K562 (cell line): Measurements from ENCODE around the gene COPE. TPM values are rescaled to one million over a fixed set of nuclear protein-coding genes. Genes with fewer than 3 reads are reported as not detected.

Source experiments
- ATAC-seq: fragments of 200-7000 bp; cut with Tn5 transposase; 3 replicates; pipeline ENCODE4 v1.9.1; 2020; ENCODE audit warnings: moderate library complexity
- BruUV-seq: library from RNA; stranded (reverse); fragments of 400-500 nt; replicated peaks from 2 replicates; lab custom pipeline; 2021; lab: Mats Ljungman, UMichigan
- CTCF ChIA-PET: fragments of 300-600 bp; formaldehyde crosslinking; extraction: SDS; loops from one replicate; lab custom pipeline; 2021; ENCODE audit warnings: low intra/inter-chr PET ratio; lab: Yijun Ruan, JAX
- POLR2A ChIA-PET: fragments of 300-600, 350-650 bp; sonication (Branson Sonifier 250); formaldehyde crosslinking; extraction: SDS; loops from one replicate; lab custom pipeline; 2021; ENCODE audit warnings: antibody characterized with exemption, inconsistent platforms; lab: Yijun Ruan, JAX
- DNase-seq, 4 experiments: peaks; one replicate each; pipeline versions ENCODE4 v3.0.0 to v3.0.0-alpha.2; 2011 to 2018; ENCODE audit warnings: low spot score in 3 of 4, mixed read lengths in 3 of 4; ENCODE audit errors: extremely low read depth in 1 of 4
- FAIRE-seq: peaks from 2 replicates; lab custom pipeline; 2011; peaks lifted over from hg19 to GRCh38; lab: Jason Lieb, UNC
- H2AFZ ChIP-seq: 2 replicates; pipeline ENCODE4 v1.6.0; 2011; ENCODE audit warnings: low read depth, low read length, control low read depth, inconsistent platforms
- H3K27ac ChIP-seq: fragments of 200-600 bp; 3 replicates; pipeline ENCODE4 v1.8.0; 2011; ENCODE audit warnings: low read depth, mild to moderate bottlenecking, control low read depth, inconsistent platforms, low read length, moderate library complexity, mixed read lengths; ENCODE audit errors: extremely low read depth
- H3K27me3 ChIP-seq, 2 experiments: fragments of 300-600 bp in 1 of 2; 2 replicates in 1 of 2; 3 replicates in 1 of 2; pipeline versions ENCODE4 v1.6.0 to v1.8.0; 2011; ENCODE audit warnings: inconsistent platforms in 2 of 2, low read length in 2 of 2, mild to moderate bottlenecking in 1 of 2, mixed read lengths in 1 of 2, moderate library complexity in 1 of 2; ENCODE audit not compliant: control insufficient read depth in 2 of 2, insufficient read depth in 2 of 2
- H3K36me3 ChIP-seq: fragments of 300-600 bp; 3 replicates; pipeline ENCODE4 v1.8.0; 2011; ENCODE audit warnings: mild to moderate bottlenecking, low read length, inconsistent platforms; ENCODE audit not compliant: control insufficient read depth, insufficient read depth
- H3K4me1 ChIP-seq, 2 experiments: fragments of 200-600 bp in 1 of 2; replicated peaks in 1 of 2; 2 replicates in 1 of 2; 3 replicates in 1 of 2; pipeline versions ENCODE4 v1.5.1 to v1.8.0; 2011; ENCODE audit warnings: inconsistent platforms in 2 of 2, low read length in 2 of 2, mild to moderate bottlenecking in 1 of 2, mixed read lengths in 1 of 2, moderate library complexity in 1 of 2; ENCODE audit not compliant: control insufficient read depth in 2 of 2, insufficient read depth in 2 of 2
- H3K4me2 ChIP-seq: 2 replicates; pipeline ENCODE4 v1.6.1; 2011; ENCODE audit warnings: low read length, control low read depth, inconsistent platforms, mixed read lengths; ENCODE audit not compliant: insufficient read depth
- H3K4me3 ChIP-seq: fragments of 200-600 bp; sonication (generic), shearing (Covaris generic); 2 replicates; pipeline ENCODE4 v1.5.1; 2016; ENCODE audit warnings: control low read depth, inconsistent platforms
- H3K79me2 ChIP-seq: fragments of 200-600 bp; 3 replicates; pipeline ENCODE4 v1.8.0; 2011; ENCODE audit warnings: low read length, inconsistent platforms; ENCODE audit not compliant: control insufficient read depth, insufficient read depth
- H3K9ac ChIP-seq, 2 experiments: 2 replicates each; pipeline versions ENCODE4 v1.6.0 to v1.6.1; 2011; ENCODE audit warnings: low read depth in 2 of 2, low read length in 2 of 2, control low read depth in 1 of 2, inconsistent platforms in 1 of 2, mild to moderate bottlenecking in 1 of 2, mixed read lengths in 1 of 2; ENCODE audit not compliant: insufficient read depth in 1 of 2
- H3K9me1 ChIP-seq: one replicate; pipeline ENCODE4 v1.6.0; 2011; ENCODE audit warnings: inconsistent platforms, mild to moderate bottlenecking, low read length, moderate library complexity; ENCODE audit not compliant: control insufficient read depth, insufficient read depth
- H3K9me3 ChIP-seq: replicated peaks from 2 replicates; pipeline ENCODE4 v1.5.1; 2011; ENCODE audit warnings: low read depth, low read length, inconsistent platforms; ENCODE audit not compliant: control insufficient read depth, insufficient read depth
- H4K20me1 ChIP-seq: replicated peaks from 2 replicates; pipeline ENCODE4 v1.6.1; 2011; ENCODE audit warnings: low read length, inconsistent platforms, mixed read lengths; ENCODE audit not compliant: control insufficient read depth, insufficient read depth
- CTBP1 ChIP-seq: fragments of 450-650 bp; IDR thresholded peaks from 2 replicates; pipeline ENCODE4 v1.6.1; 2016; ENCODE audit warnings: borderline replicate concordance
- EGR1 ChIP-seq: fragments of 450-650 bp; conservative IDR thresholded peaks from 2 replicates; pipeline ENCODE4 v1.6.1; 2017; ENCODE audit warnings: mild to moderate bottlenecking
- WGBS: fragments of 100-300 bp; shearing (Covaris generic); methylation state at CpG from one replicate; pipeline ENCODE4 v1.1.6; 2016; ENCODE audit warnings: low coverage, mixed read lengths; ENCODE audit not compliant: insufficient coverage; ENCODE audit errors: missing lambda C conversion rate; 5-methylcytosine and 5-hydroxymethylcytosine counted together
- in situ Hi-C: fragments of 300-500 bp; cut with MboI; formaldehyde crosslinking; loops from 4 replicates; pipeline ENCODE4 v1.15.0; 2018; ENCODE audit warnings: inconsistent platforms, mixed read lengths
- intact Hi-C: fragments of 100-400 bp; cut with micrococcal nuclease; formaldehyde crosslinking; loops from 2 replicates; pipeline ENCODE4 v1.14.2; 2022
- polyA plus RNA-seq, 8 experiments: library from polyadenylated mRNA; depleted of rRNA in 4 of 8; stranded (reverse) in 5 of 8; unstranded in 3 of 8; fragments of >200 nt; fragmentation: Nextera tagmentation in 2 of 8; fragmentation: Illumina TruSeq in 1 of 8; extraction: Ambion mirVana in 2 of 8; extraction: Trizol in 1 of 8; gene quantifications; 2 replicates each; pipeline versions ENCODE4 v1.2.1 to v1.2.3, GENCODE V29; 2011 to 2014; ENCODE audit warnings: inconsistent platforms in 1 of 8, missing spikeins in 1 of 8
- total RNA-seq, 7 experiments: library from RNA; depleted of rRNA in 6 of 7; stranded (reverse); fragments of >200 nt in 6 of 7; fragmentation: Illumina TruSeq in 2 of 7; extraction: Trizol in 2 of 7; gene quantifications; 2 replicates each; pipeline versions ENCODE4 v1.2.1 to v1.2.3, GENCODE V29; 2011 to 2021; ENCODE audit warnings: low replicate concordance in 1 of 7
- TF ChIP-seq, protein P1 (sequence below), 3 experiments: IDR thresholded peaks in 2 of 3; conservative IDR thresholded peaks in 1 of 3; 2 replicates each; pipeline ENCODE4 v1.5.1; 2011 to 2012; ENCODE audit warnings: low read length in 3 of 3, mild to moderate bottlenecking in 3 of 3, control low read depth in 2 of 3, improper control_type of control experiment in 1 of 3, inconsistent platforms in 1 of 3, low read depth in 1 of 3, mixed read lengths in 1 of 3, moderate library complexity in 1 of 3; ENCODE audit not compliant: insufficient read depth in 2 of 3
- TF ChIP-seq, protein P2 (sequence below), 2 experiments: IDR thresholded peaks; 2 replicates each; pipeline ENCODE4 v1.6.1; 2011; ENCODE audit warnings: borderline replicate concordance in 1 of 2, control low read depth in 1 of 2, low read depth in 1 of 2, low read length in 1 of 2, mild to moderate bottlenecking in 1 of 2, mixed read lengths in 1 of 2, moderate library complexity in 1 of 2; ENCODE audit not compliant: insufficient read depth in 1 of 2, insufficient read length in 1 of 2, poor library complexity in 1 of 2, severe bottlenecking in 1 of 2; ENCODE audit errors: extremely low read depth in 1 of 2

Gene COPE
- total and polyA plus RNA-seq, 9 of the 15 experiments (the other 6 are each of a cell fraction or from before 2014, with no cell fraction given): 5.8 to 273 (median 147) TPM

DNA sequence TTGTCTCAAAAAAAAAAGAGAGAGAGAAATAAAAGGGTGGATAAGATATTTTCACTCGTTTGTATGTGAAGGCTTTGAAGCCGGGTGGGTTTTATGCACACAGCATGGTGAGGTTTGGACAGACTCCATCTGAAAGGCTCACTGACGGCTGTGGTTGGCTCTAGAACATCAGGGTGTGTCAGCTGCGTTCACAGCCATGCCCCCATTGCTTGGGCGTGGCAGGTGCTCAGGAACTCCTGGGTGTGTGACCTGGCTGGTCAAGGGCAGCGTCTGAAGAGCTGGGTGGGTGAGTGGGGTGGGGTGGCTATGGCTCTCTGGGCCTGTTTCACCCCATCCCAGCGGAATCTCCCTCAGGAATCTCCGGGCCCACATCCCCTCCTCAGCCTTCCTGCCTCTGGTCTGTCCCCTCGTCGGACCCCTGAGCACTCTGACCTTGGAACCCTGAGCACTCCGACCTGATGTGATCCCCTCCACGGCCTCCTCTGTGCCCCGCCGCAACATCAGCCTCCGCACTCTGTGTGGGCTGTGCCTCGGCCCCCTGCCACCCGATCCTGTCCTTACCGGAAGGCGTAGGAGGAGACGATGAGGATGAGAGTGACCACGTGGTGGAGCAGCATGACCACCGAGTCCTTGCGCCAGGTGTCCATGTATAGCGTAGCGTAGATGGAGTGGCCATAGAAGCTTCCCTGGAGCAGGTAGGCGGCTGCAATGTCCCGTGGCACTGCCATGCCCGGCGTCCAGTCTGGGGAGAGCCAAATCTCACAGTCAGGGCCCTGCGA, 35.5 kb downstream of the COPE start:
- POLR2A ChIA-PET: interaction anchor here (0.6 kb wide), 1 partner anchor 15 kb away, joined by 3 read pairs; no protein-coding TSS in a partner anchor
- no TSS peak for BruUV-seq
- in situ Hi-C loops (no loop called here), intact Hi-C loops (no loop called here)
- DNase-seq (peak in 3 of 4 experiments; percentile 47 to 60 (median 58)), ATAC-seq (peak; percentile 13; the same call in 2 of the 3 replicates), FAIRE-seq (peak; percentile 75)
- no peaks in the 10 kb centered on the region for H3K36me3 ChIP-seq
- peaks cover 12 to 36% of the 10 kb centered on the region in 2 experiments; a peak in 4 of 5 replicates for H3K4me1 ChIP-seq
- H4K20me1 ChIP-seq: no peaks in the 10 kb centered on the region
- no peaks in the 10 kb centered on the region for H3K27me3 ChIP-seq
- H3K9me1 ChIP-seq: no peaks in the 10 kb centered on the region
- CTCF ChIA-PET: no interaction called here
- no peak overlapping the region for H3K27ac ChIP-seq
- WGBS: 31% methylated on average over 28 of the region's 30 CpGs
- H2AFZ ChIP-seq: peak overlapping the region; percentile 88
- H3K9ac ChIP-seq: peak overlapping the region in 1 of 2 experiments; percentile 86; a peak in 2 of 4 replicates
- peak overlapping the region; percentile 56 for H3K4me2 ChIP-seq
- H3K79me2 ChIP-seq: no peaks in the 10 kb centered on the region
- H3K9me3 ChIP-seq: no peaks in the 10 kb centered on the region
- no peak overlapping the region for H3K4me3 ChIP-seq
- TF ChIP-seq, protein P1, sequence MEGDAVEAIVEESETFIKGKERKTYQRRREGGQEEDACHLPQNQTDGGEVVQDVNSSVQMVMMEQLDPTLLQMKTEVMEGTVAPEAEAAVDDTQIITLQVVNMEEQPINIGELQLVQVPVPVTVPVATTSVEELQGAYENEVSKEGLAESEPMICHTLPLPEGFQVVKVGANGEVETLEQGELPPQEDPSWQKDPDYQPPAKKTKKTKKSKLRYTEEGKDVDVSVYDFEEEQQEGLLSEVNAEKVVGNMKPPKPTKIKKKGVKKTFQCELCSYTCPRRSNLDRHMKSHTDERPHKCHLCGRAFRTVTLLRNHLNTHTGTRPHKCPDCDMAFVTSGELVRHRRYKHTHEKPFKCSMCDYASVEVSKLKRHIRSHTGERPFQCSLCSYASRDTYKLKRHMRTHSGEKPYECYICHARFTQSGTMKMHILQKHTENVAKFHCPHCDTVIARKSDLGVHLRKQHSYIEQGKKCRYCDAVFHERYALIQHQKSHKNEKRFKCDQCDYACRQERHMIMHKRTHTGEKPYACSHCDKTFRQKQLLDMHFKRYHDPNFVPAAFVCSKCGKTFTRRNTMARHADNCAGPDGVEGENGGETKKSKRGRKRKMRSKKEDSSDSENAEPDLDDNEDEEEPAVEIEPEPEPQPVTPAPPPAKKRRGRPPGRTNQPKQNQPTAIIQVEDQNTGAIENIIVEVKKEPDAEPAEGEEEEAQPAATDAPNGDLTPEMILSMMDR (IDR thresholded peaks at IDR 0.05 in 2 of 3, conservative IDR thresholded peaks at IDR 0.05 in 1 of 3; ENCODE audit: insufficient read depth in 2 of 3, low read depth in 1 of 3, low read length in 3 of 3): peak; percentile 20 to 46 (median 30); a peak in 3 of 6 replicates
- TF ChIP-seq CTBP1: peak; percentile 30; the same call in 1 of the 2 replicates
- TF ChIP-seq, protein P2, sequence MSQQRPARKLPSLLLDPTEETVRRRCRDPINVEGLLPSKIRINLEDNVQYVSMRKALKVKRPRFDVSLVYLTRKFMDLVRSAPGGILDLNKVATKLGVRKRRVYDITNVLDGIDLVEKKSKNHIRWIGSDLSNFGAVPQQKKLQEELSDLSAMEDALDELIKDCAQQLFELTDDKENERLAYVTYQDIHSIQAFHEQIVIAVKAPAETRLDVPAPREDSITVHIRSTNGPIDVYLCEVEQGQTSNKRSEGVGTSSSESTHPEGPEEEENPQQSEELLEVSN (IDR thresholded peaks at IDR 0.05; ENCODE audit: borderline replicate concordance in 1 of 2, extremely low read depth in 1 of 2, insufficient read depth in 1 of 2, insufficient read length in 1 of 2, low read depth in 1 of 2, low read length in 1 of 2, poor library complexity in 1 of 2, severe bottlenecking in 1 of 2): peak in 1 of 2 experiments; percentile 17
- peak; percentile 81 for TF ChIP-seq EGR1
